ENCODE measurements around the gene CELA3A.
"Not testable (repeated sequence)": the region's sequence is repeated elsewhere in the genome, so short reads cannot be mapped to it uniquely, and the experiment has no call there.

CELA3A gene

GRCh38 chr1:22021061-22021460 lies 19.6 kb downstream of the CELA3A start:
- DNase-seq, result no peak

GRCh38 chr1:22024485-22025367 lies 23.3 kb downstream of the CELA3A start:
- peak; percentile 78 for DNase-seq

GRCh38 chr1:22025368-22026155 lies 24.1 kb downstream of the CELA3A start:
- peak; percentile 93 for DNase-seq

- no peak for DNase-seq
Measured at GRCh38 chr1:22026924-22027289, 25.4 kb downstream of the CELA3A start.

GRCh38 chr1:22030057-22030456 lies 28.6 kb downstream of the CELA3A start:
- no peak for DNase-seq

- no peak for DNase-seq
Measured at GRCh38 chr1:22030473-22030872, 29.0 kb downstream of the CELA3A start.

GRCh38 chr1:22031214-22031962 lies 29.9 kb downstream of the CELA3A start:
- DNase-seq, result peak; percentile 62

- not testable (repeated sequence) for DNase-seq
Measured at GRCh38 chr1:22034834-22035233, 33.4 kb downstream of the CELA3A start.

GRCh38 chr1:22037520-22037919 lies 36.1 kb downstream of the CELA3A start:
- no peak for DNase-seq

GRCh38 chr1:22038036-22038435 lies 36.6 kb downstream of the CELA3A start:
- no peak for DNase-seq

GRCh38 chr1:22039594-22040285 lies 38.3 kb downstream of the CELA3A start:
- DNase-seq, result peak; percentile 91

GRCh38 chr1:22040286-22040623 lies 38.8 kb downstream of the CELA3A start:
- no peak for DNase-seq

GRCh38 chr1:22041505-22041904 lies 40.0 kb downstream of the CELA3A start:
- DNase-seq, result no peak

- DNase-seq, result no peak
Measured at GRCh38 chr1:22043198-22043769, 41.8 kb downstream of the CELA3A start.

GRCh38 chr1:22044690-22045420 lies 43.4 kb downstream of the CELA3A start:
- no peak for DNase-seq

- no peak for DNase-seq
Measured at GRCh38 chr1:22045604-22046228, 44.3 kb downstream of the CELA3A start.

- DNase-seq, result peak; percentile 34
Measured at GRCh38 chr1:22048351-22049192, 47.1 kb downstream of the CELA3A start.

GRCh38 chr1:22050330-22050729 lies 48.9 kb downstream of the CELA3A start:
- no peak for DNase-seq

- no peak for DNase-seq
Measured at GRCh38 chr1:22051607-22052114, 50.2 kb downstream of the CELA3A start.
